Measurements from ENCODE around the gene COX4I2.

The COX4I2 gene

GRCh38 chr20:31691646-31692275, 54.0 kb downstream of the COX4I2 start:
- in situ Hi-C loops (cut with MboI; ENCODE audit: low sequenced_read_pairs), result no loop called here

GRCh38 chr20:31693402-31693801, 55.7 kb downstream of the COX4I2 start:
- in situ Hi-C loops (cut with MboI; ENCODE audit: low sequenced_read_pairs), result no loop called here

- in situ Hi-C loops (cut with MboI; ENCODE audit: low sequenced_read_pairs), result no loop called here
Measured at GRCh38 chr20:31693987-31694661, 56.4 kb downstream of the COX4I2 start.
